ENCODE measurements around the gene THSD7B. TPM values are rescaled to one million over a fixed set of nuclear protein-coding genes. Genes with fewer than 3 reads are reported as not detected.

The THSD7B gene
- total and polyA plus RNA-seq, 9 of the 15 experiments (the other 6 are each of a cell fraction or from before 2014, with no cell fraction given) = not detected

- Histone ChIP-seq H3K4me1 (replicated peaks in 1 of 2; ENCODE audit: control insufficient read depth in 2 of 2, insufficient read depth in 2 of 2, low read length in 2 of 2) (no peaks in the 10 kb centered on the region), H2AFZ (ENCODE audit: low read depth, low read length) (no peak overlapping the region), H3K27me3 (ENCODE audit: control insufficient read depth in 2 of 2, insufficient read depth in 2 of 2, low read length in 2 of 2) (no peaks in the 10 kb centered on the region), H4K20me1 (replicated peaks; ENCODE audit: control insufficient read depth, insufficient read depth, low read length) (no peaks in the 10 kb centered on the region), H3K36me3 (ENCODE audit: control insufficient read depth, insufficient read depth, low read length) (no peaks in the 10 kb centered on the region), H3K4me3 (no peak overlapping the region), H3K9me3 (replicated peaks; ENCODE audit: control insufficient read depth, insufficient read depth, low read depth, low read length) (no peaks in the 10 kb centered on the region), H3K9me1 (ENCODE audit: control insufficient read depth, insufficient read depth, low read length) (no peaks in the 10 kb centered on the region), H3K9ac (ENCODE audit: insufficient read depth in 1 of 2, low read depth in 2 of 2, low read length in 2 of 2) (no peak overlapping the region), H3K79me2 (ENCODE audit: control insufficient read depth, insufficient read depth, low read length) (no peaks in the 10 kb centered on the region), H3K4me2 (ENCODE audit: insufficient read depth, low read length) (no peak overlapping the region), H3K27ac (ENCODE audit: extremely low read depth, low read depth, low read length) (no peak overlapping the region)
- BruUV-seq (replicated peaks) = no TSS peak
- TF ChIP-seq POLR3G (IDR thresholded peaks at IDR 0.05; ENCODE audit: extremely low read depth, insufficient read length, insufficient replicate concordance) (no peak), MAFK (IDR thresholded peaks at IDR 0.05; ENCODE audit: low read length) (0 out of 2 replicates have a peak, but pooled peaks have one; percentile 4), PATZ1 (CRISPR knock-in tag; IDR thresholded peaks at IDR 0.05; ENCODE audit: borderline replicate concordance) (no peak), FOXK2 (conservative IDR thresholded peaks at IDR 0.05 in 1 of 2, IDR thresholded peaks at IDR 0.05 in 1 of 2; ENCODE audit: low read depth in 2 of 2) (no peak), ZNF274 (IDR thresholded peaks at IDR 0.05; ENCODE audit: borderline replicate concordance, low read depth, low read length) (no peak), NR2C2 (CRISPR knock-in tag; IDR thresholded peaks at IDR 0.05) (no peak), NR2C2 (tag; IDR thresholded peaks at IDR 0.05) (no peak), ZKSCAN3 (CRISPR knock-in tag; IDR thresholded peaks at IDR 0.05) (no peak)
- TF ChIP-seq, protein P1, sequence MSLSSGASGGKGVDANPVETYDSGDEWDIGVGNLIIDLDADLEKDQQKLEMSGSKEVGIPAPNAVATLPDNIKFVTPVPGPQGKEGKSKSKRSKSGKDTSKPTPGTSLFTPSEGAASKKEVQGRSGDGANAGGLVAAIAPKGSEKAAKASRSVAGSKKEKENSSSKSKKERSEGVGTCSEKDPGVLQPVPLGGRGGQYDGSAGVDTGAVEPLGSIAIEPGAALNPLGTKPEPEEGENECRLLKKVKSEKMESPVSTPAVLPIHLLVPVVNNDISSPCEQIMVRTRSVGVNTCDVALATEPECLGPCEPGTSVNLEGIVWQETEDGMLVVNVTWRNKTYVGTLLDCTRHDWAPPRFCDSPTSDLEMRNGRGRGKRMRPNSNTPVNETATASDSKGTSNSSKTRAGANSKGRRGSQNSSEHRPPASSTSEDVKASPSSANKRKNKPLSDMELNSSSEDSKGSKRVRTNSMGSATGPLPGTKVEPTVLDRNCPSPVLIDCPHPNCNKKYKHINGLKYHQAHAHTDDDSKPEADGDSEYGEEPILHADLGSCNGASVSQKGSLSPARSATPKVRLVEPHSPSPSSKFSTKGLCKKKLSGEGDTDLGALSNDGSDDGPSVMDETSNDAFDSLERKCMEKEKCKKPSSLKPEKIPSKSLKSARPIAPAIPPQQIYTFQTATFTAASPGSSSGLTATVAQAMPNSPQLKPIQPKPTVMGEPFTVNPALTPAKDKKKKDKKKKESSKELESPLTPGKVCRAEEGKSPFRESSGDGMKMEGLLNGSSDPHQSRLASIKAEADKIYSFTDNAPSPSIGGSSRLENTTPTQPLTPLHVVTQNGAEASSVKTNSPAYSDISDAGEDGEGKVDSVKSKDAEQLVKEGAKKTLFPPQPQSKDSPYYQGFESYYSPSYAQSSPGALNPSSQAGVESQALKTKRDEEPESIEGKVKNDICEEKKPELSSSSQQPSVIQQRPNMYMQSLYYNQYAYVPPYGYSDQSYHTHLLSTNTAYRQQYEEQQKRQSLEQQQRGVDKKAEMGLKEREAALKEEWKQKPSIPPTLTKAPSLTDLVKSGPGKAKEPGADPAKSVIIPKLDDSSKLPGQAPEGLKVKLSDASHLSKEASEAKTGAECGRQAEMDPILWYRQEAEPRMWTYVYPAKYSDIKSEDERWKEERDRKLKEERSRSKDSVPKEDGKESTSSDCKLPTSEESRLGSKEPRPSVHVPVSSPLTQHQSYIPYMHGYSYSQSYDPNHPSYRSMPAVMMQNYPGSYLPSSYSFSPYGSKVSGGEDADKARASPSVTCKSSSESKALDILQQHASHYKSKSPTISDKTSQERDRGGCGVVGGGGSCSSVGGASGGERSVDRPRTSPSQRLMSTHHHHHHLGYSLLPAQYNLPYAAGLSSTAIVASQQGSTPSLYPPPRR (CRISPR knock-in tag; IDR thresholded peaks at IDR 0.05; ENCODE audit: borderline replicate concordance) = no peak
- POLR2A ChIA-PET = no interaction called here
- intact Hi-C loops (cut with micrococcal nuclease) (loop anchor here (2.0 kb wide), 1 partner anchor 311 kb away; no protein-coding TSS in a partner anchor), in situ Hi-C loops (cut with MboI) (no loop called here)
- no peak for ATAC-seq
- no peak for FAIRE-seq
- no peak for DNase-seq (ENCODE audit: extremely low read depth in 1 of 4, low spot score in 3 of 4)
- CTCF ChIA-PET (ENCODE audit: low intra/inter-chr PET ratio) = no interaction called here
- WGBS (ENCODE audit: insufficient coverage, low coverage, missing lambda C conversion rate) = 0% methylated on average over 3 of the region's 3 CpGs
Measured at GRCh38 chr2:136736236-136736635, 29.1 kb upstream of the THSD7B start.

All from K562 (cell line).